Stimulated activated naive CD8-positive, alpha-beta T cell treated with anti-CD3 and anti-CD28 coated beads, Interleukin-15, amount 100 ng/mL, for 72 hours (primary cell): ENCODE measurements around the gene CFAP57.

Experiments
- ATAC-seq: fragments of 150-1000 bp; cut with Tn5 transposase; 2 replicates; pipeline ENCODE4 v1.10.0; 2021; ENCODE audit warnings: mild to moderate bottlenecking, moderate library complexity
- DNase-seq, 2 donors: peaks; one replicate each; pipeline ENCODE4 v3.0.0; 2021 to 2022
- H3K27ac Mint-ChIP-seq, 2 donors: one replicate each; pipeline ENCODE4 v1.8.0; 2022; ENCODE audit warnings: mild to moderate bottlenecking in 2 of 2, mixed read lengths in 2 of 2, moderate library complexity in 2 of 2
- H3K27me3 Mint-ChIP-seq: one replicate; pipeline ENCODE4 v1.8.0; 2022; ENCODE audit warnings: mixed read lengths
- H3K4me1 Mint-ChIP-seq: one replicate; pipeline ENCODE4 v1.8.0; 2022; ENCODE audit warnings: mild to moderate bottlenecking, mixed read lengths
- H3K4me3 Mint-ChIP-seq, 2 donors: one replicate each; pipeline ENCODE4 v1.8.0; 2022; ENCODE audit warnings: mild to moderate bottlenecking in 2 of 2, mixed read lengths in 2 of 2, moderate library complexity in 1 of 2
- H3K9me3 Mint-ChIP-seq, 2 donors: one replicate each; pipeline ENCODE4 v1.8.0; 2022; ENCODE audit warnings: mixed read lengths in 2 of 2

CFAP57 gene

GRCh38 chr1:43232482-43232881, 60.4 kb downstream of the CFAP57 start:
- H3K27ac Mint-ChIP-seq = no peak overlapping the region
- no peak overlapping the region for H3K4me3 Mint-ChIP-seq
- H3K27me3 Mint-ChIP-seq = no peaks in the 10 kb centered on the region
- H3K9me3 Mint-ChIP-seq = no peaks in the 10 kb centered on the region
- ATAC-seq = no peak
- no peak for DNase-seq
- no peaks in the 10 kb centered on the region for H3K4me1 Mint-ChIP-seq

- no peak overlapping the region for H3K27ac Mint-ChIP-seq
- H3K27me3 Mint-ChIP-seq = no peaks in the 10 kb centered on the region
- no peak overlapping the region for H3K4me3 Mint-ChIP-seq
- DNase-seq (no peak), ATAC-seq (no peak)
- H3K9me3 Mint-ChIP-seq = no peaks in the 10 kb centered on the region
- H3K4me1 Mint-ChIP-seq = no peaks in the 10 kb centered on the region
These were observed 61.5 kb downstream of the CFAP57 start for GRCh38 chr1:43233631-43234030.

GRCh38 chr1:43234267-43234666, 62.1 kb downstream of the CFAP57 start:
- no peaks in the 10 kb centered on the region for H3K4me1 Mint-ChIP-seq
- no peak overlapping the region for H3K27ac Mint-ChIP-seq
- DNase-seq (no peak), ATAC-seq (no peak)
- H3K4me3 Mint-ChIP-seq = no peak overlapping the region
- no peaks in the 10 kb centered on the region for H3K9me3 Mint-ChIP-seq
- no peaks in the 10 kb centered on the region for H3K27me3 Mint-ChIP-seq

GRCh38 chr1:43235040-43235439, 62.9 kb downstream of the CFAP57 start:
- Mint-ChIP-seq H3K4me1 (no peaks in the 10 kb centered on the region), H3K27ac (peak overlapping the region in 1 of 2 donors; percentile 7), H3K4me3 (no peak overlapping the region), H3K9me3 (no peaks in the 10 kb centered on the region), H3K27me3 (no peaks in the 10 kb centered on the region)
- no peak for DNase-seq
- ATAC-seq = no peak

GRCh38 chr1:43235451-43236121, 63.5 kb downstream of the CFAP57 start:
- no peaks in the 10 kb centered on the region for H3K27me3 Mint-ChIP-seq
- no peak overlapping the region for H3K4me3 Mint-ChIP-seq
- H3K9me3 Mint-ChIP-seq = no peaks in the 10 kb centered on the region
- ATAC-seq (no peak), DNase-seq (no peak)
- no peak overlapping the region for H3K27ac Mint-ChIP-seq
- H3K4me1 Mint-ChIP-seq = no peaks in the 10 kb centered on the region

GRCh38 chr1:43237121-43237520, 65.0 kb downstream of the CFAP57 start:
- Mint-ChIP-seq H3K9me3 (no peaks in the 10 kb centered on the region), H3K27me3 (no peaks in the 10 kb centered on the region), H3K4me3 (no peak overlapping the region), H3K4me1 (no peaks in the 10 kb centered on the region), H3K27ac (no peak overlapping the region)
- ATAC-seq = no peak
- no peak for DNase-seq

- no peaks in the 10 kb centered on the region for H3K9me3 Mint-ChIP-seq
- H3K27ac Mint-ChIP-seq = no peak overlapping the region
- no peak overlapping the region for H3K4me3 Mint-ChIP-seq
- H3K4me1 Mint-ChIP-seq = no peaks in the 10 kb centered on the region
- ATAC-seq (peak; percentile 74), DNase-seq (peak; percentile 26 to 45)
- no peaks in the 10 kb centered on the region for H3K27me3 Mint-ChIP-seq
These were observed 66.0 kb downstream of the CFAP57 start for GRCh38 chr1:43238085-43238484.

GRCh38 chr1:43238991-43239469, 66.9 kb downstream of the CFAP57 start:
- H3K4me1 Mint-ChIP-seq = no peaks in the 10 kb centered on the region
- no peaks in the 10 kb centered on the region for H3K9me3 Mint-ChIP-seq
- no peaks in the 10 kb centered on the region for H3K27me3 Mint-ChIP-seq
- DNase-seq (no peak), ATAC-seq (no peak)
- H3K4me3 Mint-ChIP-seq = no peak overlapping the region
- peak overlapping the region in 1 of 2 donors; percentile 63 for H3K27ac Mint-ChIP-seq

GRCh38 chr1:43239484-43239883, 67.4 kb downstream of the CFAP57 start:
- no peak overlapping the region for H3K27ac Mint-ChIP-seq
- DNase-seq = no peak
- H3K4me3 Mint-ChIP-seq = no peak overlapping the region
- no peaks in the 10 kb centered on the region for H3K4me1 Mint-ChIP-seq
- no peaks in the 10 kb centered on the region for H3K9me3 Mint-ChIP-seq
- no peak for ATAC-seq
- H3K27me3 Mint-ChIP-seq = no peaks in the 10 kb centered on the region

GRCh38 chr1:43241413-43241836, 69.3 kb downstream of the CFAP57 start:
- no peak for DNase-seq
- no peak for ATAC-seq
- peaks cover 0 to 5% of the 10 kb centered on the region in 2 donors for H3K9me3 Mint-ChIP-seq
- no peak overlapping the region for H3K27ac Mint-ChIP-seq
- no peaks in the 10 kb centered on the region for H3K27me3 Mint-ChIP-seq
- no peak overlapping the region for H3K4me3 Mint-ChIP-seq
- H3K4me1 Mint-ChIP-seq = no peaks in the 10 kb centered on the region

- Mint-ChIP-seq H3K4me3 (no peak overlapping the region), H3K27ac (no peak overlapping the region)
- ATAC-seq = no peak
These were observed 71.2 kb downstream of the CFAP57 start for GRCh38 chr1:43243299-43243698.

GRCh38 chr1:43246466-43247213, 74.5 kb downstream of the CFAP57 start:
- no peaks in the 10 kb centered on the region for H3K4me1 Mint-ChIP-seq
- ATAC-seq (no peak), DNase-seq (no peak)
- peaks cover 8% of the 10 kb centered on the region for H3K27me3 Mint-ChIP-seq
- H3K9me3 Mint-ChIP-seq = peaks cover 0 to 15% of the 10 kb centered on the region in 2 donors
- H3K4me3 Mint-ChIP-seq = no peak overlapping the region
- H3K27ac Mint-ChIP-seq = no peak overlapping the region

More at GRCh38 chr1:43243299-43243698, 71.2 kb downstream of the CFAP57 start:
- Mint-ChIP-seq H3K9me3 (peaks cover 0 to 15% of the 10 kb centered on the region in 2 donors), H3K4me1 (no peaks in the 10 kb centered on the region), H3K27me3 (no peaks in the 10 kb centered on the region)
- no peak for DNase-seq

- DNase-seq = no peak
- no peak overlapping the region for H3K27ac Mint-ChIP-seq
- peaks cover 0 to 15% of the 10 kb centered on the region in 2 donors for H3K9me3 Mint-ChIP-seq
- peaks cover 9% of the 10 kb centered on the region for H3K27me3 Mint-ChIP-seq
- H3K4me1 Mint-ChIP-seq = no peaks in the 10 kb centered on the region
- H3K4me3 Mint-ChIP-seq = no peak overlapping the region
- no peak for ATAC-seq
These were observed 75.3 kb downstream of the CFAP57 start for GRCh38 chr1:43247256-43247921.

GRCh38 chr1:43250351-43250761, 78.2 kb downstream of the CFAP57 start:
- Mint-ChIP-seq H3K4me3 (no peak overlapping the region), H3K27ac (no peak overlapping the region), H3K9me3 (peaks cover 0 to 15% of the 10 kb centered on the region in 2 donors), H3K4me1 (no peaks in the 10 kb centered on the region), H3K27me3 (peaks cover 25% of the 10 kb centered on the region)
- DNase-seq (no peak), ATAC-seq (no peak)

- Mint-ChIP-seq H3K4me1 (no peaks in the 10 kb centered on the region), H3K27ac (no peak overlapping the region), H3K4me3 (no peak overlapping the region), H3K9me3 (peaks cover 0 to 14% of the 10 kb centered on the region in 2 donors), H3K27me3 (peaks cover 28% of the 10 kb centered on the region)
- DNase-seq (no peak), ATAC-seq (no peak)
These were observed 78.9 kb downstream of the CFAP57 start for GRCh38 chr1:43251024-43251423.

- Mint-ChIP-seq H3K27me3 (peaks cover 33% of the 10 kb centered on the region), H3K4me1 (no peaks in the 10 kb centered on the region), H3K9me3 (peaks cover 0 to 2% of the 10 kb centered on the region in 2 donors), H3K4me3 (no peak overlapping the region), H3K27ac (no peak overlapping the region)
- ATAC-seq (no peak), DNase-seq (no peak)
These were observed 80.1 kb downstream of the CFAP57 start for GRCh38 chr1:43252225-43252624.
